Measurements from ENCODE around the gene FRS2. TPM values are rescaled to one million over a fixed set of nuclear protein-coding genes. Genes with fewer than 3 reads are reported as not detected.

Gene FRS2
- total and polyA plus RNA-seq, 10 of the 15 experiments (the other 5 are each of a cell fraction or from before 2014, with no cell fraction given): 1.1 to 13.1 (median 5.9) TPM

DNA sequence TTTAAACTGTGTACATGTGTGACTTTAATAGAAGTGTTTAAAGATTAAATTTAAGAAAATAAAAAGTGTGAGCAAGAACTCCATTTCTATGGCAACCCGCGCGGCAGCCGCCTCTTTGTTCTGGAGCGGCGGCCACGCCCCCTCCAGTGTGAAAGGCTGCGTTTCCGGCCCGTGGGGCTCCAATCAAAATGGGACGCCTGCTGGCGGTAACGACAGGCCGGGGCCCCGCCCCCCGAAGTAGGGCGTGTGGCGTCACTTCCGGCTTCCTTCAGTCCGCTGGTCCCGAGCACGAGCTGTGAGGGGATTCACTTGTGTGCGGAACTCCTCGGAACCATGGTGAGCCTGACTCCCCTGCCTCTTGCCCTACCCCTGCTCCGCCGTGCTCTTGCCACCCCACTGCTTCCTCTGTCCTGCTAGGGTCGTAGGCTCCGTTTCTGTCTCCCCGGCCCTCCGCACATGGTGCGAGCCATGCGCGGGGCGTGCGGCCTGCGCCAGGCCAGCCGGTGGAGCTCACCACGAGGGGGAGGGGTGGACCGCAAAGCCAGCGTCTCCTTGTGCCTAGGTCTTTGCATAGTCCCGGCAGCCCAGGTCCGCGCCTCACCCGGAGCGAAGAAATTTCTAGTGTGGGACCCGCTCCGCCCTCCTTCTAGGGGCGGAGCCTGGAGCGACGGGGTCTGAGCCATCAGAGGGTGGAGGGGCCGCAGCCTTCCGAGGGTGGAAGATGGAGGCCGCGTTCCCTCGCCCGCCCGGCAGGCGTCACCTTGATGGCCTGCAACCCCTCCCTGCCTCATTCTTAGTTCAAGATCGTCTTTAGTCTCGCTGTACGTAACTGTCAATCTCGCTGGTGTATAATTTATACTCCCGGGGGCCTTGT, 115.2 kb downstream of the FRS2 start, which contains the start of gene CCT2 (continued):
- peak; percentile 99 for TF ChIP-seq PML (IDR thresholded peaks at IDR 0.05; ENCODE audit: low read length)
- TF ChIP-seq POLR2AphosphoS5 (IDR thresholded peaks at IDR 0.05; ENCODE audit: low read length): peak; percentile 99
- no peak for TF ChIP-seq NR2C2 (IDR thresholded peaks at IDR 0.05; ENCODE audit: borderline replicate concordance, control insufficient read depth, insufficient read length, low read depth)
- peak; percentile 95 for TF ChIP-seq SMAD5 (IDR thresholded peaks at IDR 0.05; ENCODE audit: low read depth)
- TF ChIP-seq CBFB (IDR thresholded peaks at IDR 0.05; ENCODE audit: low read depth): peak; percentile 88
- TF ChIP-seq, protein P1, sequence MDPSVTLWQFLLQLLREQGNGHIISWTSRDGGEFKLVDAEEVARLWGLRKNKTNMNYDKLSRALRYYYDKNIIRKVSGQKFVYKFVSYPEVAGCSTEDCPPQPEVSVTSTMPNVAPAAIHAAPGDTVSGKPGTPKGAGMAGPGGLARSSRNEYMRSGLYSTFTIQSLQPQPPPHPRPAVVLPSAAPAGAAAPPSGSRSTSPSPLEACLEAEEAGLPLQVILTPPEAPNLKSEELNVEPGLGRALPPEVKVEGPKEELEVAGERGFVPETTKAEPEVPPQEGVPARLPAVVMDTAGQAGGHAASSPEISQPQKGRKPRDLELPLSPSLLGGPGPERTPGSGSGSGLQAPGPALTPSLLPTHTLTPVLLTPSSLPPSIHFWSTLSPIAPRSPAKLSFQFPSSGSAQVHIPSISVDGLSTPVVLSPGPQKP (IDR thresholded peaks at IDR 0.05; ENCODE audit: low read depth, low read length): peak; percentile 80
- TF ChIP-seq, protein P2, sequence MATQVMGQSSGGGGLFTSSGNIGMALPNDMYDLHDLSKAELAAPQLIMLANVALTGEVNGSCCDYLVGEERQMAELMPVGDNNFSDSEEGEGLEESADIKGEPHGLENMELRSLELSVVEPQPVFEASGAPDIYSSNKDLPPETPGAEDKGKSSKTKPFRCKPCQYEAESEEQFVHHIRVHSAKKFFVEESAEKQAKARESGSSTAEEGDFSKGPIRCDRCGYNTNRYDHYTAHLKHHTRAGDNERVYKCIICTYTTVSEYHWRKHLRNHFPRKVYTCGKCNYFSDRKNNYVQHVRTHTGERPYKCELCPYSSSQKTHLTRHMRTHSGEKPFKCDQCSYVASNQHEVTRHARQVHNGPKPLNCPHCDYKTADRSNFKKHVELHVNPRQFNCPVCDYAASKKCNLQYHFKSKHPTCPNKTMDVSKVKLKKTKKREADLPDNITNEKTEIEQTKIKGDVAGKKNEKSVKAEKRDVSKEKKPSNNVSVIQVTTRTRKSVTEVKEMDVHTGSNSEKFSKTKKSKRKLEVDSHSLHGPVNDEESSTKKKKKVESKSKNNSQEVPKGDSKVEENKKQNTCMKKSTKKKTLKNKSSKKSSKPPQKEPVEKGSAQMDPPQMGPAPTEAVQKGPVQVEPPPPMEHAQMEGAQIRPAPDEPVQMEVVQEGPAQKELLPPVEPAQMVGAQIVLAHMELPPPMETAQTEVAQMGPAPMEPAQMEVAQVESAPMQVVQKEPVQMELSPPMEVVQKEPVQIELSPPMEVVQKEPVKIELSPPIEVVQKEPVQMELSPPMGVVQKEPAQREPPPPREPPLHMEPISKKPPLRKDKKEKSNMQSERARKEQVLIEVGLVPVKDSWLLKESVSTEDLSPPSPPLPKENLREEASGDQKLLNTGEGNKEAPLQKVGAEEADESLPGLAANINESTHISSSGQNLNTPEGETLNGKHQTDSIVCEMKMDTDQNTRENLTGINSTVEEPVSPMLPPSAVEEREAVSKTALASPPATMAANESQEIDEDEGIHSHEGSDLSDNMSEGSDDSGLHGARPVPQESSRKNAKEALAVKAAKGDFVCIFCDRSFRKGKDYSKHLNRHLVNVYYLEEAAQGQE (IDR thresholded peaks at IDR 0.05; ENCODE audit: low read depth, low read length): no peak
- TF ChIP-seq, protein P3, sequence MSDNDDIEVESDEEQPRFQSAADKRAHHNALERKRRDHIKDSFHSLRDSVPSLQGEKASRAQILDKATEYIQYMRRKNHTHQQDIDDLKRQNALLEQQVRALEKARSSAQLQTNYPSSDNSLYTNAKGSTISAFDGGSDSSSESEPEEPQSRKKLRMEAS (IDR thresholded peaks at IDR 0.05; ENCODE audit: low read depth, low read length): peak; percentile 84
- peak; percentile 73 for TF ChIP-seq SP1 (IDR thresholded peaks at IDR 0.05; ENCODE audit: low read depth, low read length)
- TF ChIP-seq, protein P4, sequence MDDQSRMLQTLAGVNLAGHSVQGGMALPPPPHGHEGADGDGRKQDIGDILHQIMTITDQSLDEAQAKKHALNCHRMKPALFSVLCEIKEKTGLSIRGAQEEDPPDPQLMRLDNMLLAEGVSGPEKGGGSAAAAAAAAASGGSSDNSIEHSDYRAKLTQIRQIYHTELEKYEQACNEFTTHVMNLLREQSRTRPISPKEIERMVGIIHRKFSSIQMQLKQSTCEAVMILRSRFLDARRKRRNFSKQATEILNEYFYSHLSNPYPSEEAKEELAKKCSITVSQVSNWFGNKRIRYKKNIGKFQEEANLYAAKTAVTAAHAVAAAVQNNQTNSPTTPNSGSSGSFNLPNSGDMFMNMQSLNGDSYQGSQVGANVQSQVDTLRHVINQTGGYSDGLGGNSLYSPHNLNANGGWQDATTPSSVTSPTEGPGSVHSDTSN (IDR thresholded peaks at IDR 0.05; ENCODE audit: insufficient replicate concordance, low read depth, low read length): peak; percentile 11
- peak; percentile 93; the same call in 1 of the 2 replicates for TF ChIP-seq RB1 (IDR thresholded peaks at IDR 0.05; ENCODE audit: borderline replicate concordance)
- TF ChIP-seq, protein P5, sequence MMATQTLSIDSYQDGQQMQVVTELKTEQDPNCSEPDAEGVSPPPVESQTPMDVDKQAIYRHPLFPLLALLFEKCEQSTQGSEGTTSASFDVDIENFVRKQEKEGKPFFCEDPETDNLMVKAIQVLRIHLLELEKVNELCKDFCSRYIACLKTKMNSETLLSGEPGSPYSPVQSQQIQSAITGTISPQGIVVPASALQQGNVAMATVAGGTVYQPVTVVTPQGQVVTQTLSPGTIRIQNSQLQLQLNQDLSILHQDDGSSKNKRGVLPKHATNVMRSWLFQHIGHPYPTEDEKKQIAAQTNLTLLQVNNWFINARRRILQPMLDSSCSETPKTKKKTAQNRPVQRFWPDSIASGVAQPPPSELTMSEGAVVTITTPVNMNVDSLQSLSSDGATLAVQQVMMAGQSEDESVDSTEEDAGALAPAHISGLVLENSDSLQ (IDR thresholded peaks at IDR 0.05): peak; percentile 67
- no peak for TF ChIP-seq JUNB (IDR thresholded peaks at IDR 0.05)
- TF ChIP-seq, protein P6, sequence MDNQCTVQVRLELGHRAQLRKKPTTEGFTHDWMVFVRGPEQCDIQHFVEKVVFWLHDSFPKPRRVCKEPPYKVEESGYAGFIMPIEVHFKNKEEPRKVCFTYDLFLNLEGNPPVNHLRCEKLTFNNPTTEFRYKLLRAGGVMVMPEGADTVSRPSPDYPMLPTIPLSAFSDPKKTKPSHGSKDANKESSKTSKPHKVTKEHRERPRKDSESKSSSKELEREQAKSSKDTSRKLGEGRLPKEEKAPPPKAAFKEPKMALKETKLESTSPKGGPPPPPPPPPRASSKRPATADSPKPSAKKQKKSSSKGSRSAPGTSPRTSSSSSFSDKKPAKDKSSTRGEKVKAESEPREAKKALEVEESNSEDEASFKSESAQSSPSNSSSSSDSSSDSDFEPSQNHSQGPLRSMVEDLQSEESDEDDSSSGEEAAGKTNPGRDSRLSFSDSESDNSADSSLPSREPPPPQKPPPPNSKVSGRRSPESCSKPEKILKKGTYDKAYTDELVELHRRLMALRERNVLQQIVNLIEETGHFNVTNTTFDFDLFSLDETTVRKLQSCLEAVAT (IDR thresholded peaks at IDR 0.05): peak; percentile 90
- TF ChIP-seq BHLHE40 (IDR thresholded peaks at IDR 0.05; ENCODE audit: borderline replicate concordance in 1 of 2, low read depth in 2 of 2, low read length in 1 of 2): peak; percentile 69 to 87

Data from GM12878 (cell line).